WERI-Rb-1 (cell line): ENCODE results near the gene RALGPS1.

Source experiments
- DNase-seq: peaks from one replicate; pipeline ENCODE4 v3.0.0-alpha.2; 2020
- H3K27ac ChIP-seq: fragments of 250-450 bp; sonication (Bioruptor Pico); 2 replicates; pipeline ENCODE4 v1.5.1; 2020; ENCODE audit warnings: mild to moderate bottlenecking, moderate library complexity
- H3K27me3 ChIP-seq: fragments of 250-450 bp; sonication (Bioruptor Pico); 2 replicates; pipeline ENCODE4 v1.5.1; 2021; ENCODE audit warnings: mild to moderate bottlenecking, low read depth, moderate library complexity; ENCODE audit not compliant: insufficient read depth, severe bottlenecking
- H3K36me3 ChIP-seq: fragments of 250-450 bp; sonication (Bioruptor Pico); 2 replicates; pipeline ENCODE4 v1.5.1; 2020; ENCODE audit warnings: mild to moderate bottlenecking, moderate library complexity
- H3K4me3 ChIP-seq: 2 replicates; pipeline ENCODE4 v1.5.1; 2011; ENCODE audit warnings: low read depth, mild to moderate bottlenecking, control low read depth, low read length
- H3K9me3 ChIP-seq: fragments of 250-450 bp; sonication (Bioruptor Pico); 2 replicates; pipeline ENCODE4 v1.5.1; 2021; ENCODE audit warnings: mild to moderate bottlenecking, moderate library complexity; ENCODE audit not compliant: severe bottlenecking
- TF ChIP-seq, protein P1 (sequence below): IDR thresholded peaks from 2 replicates; pipeline ENCODE4 v1.5.1; 2011; ENCODE audit warnings: low read depth, mild to moderate bottlenecking, control low read depth, inconsistent platforms, low read length

The RALGPS1 gene

DNA sequence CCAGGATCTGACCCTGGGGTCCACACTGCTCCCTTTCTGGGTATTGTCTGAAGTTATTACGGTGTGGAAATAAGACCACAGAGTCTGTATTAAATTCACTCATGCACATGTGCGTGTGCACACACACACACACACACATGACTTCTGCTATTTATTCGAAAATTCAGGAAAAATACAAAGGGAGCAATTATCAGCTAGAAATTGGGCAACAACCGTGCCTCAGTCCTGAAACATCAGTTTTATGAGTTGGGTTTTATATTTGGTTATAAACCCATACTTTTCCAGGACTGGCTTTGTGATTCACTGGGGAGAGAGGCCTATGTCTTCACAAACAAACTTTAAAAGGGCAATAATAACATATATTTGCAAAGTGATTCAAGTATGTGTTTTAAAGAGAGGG lies 117.7 kb downstream of the RALGPS1 start:
- no peak overlapping the region for H3K4me3 ChIP-seq
- DNase-seq = no peak
- H3K36me3 ChIP-seq = no peaks in the 10 kb centered on the region
- no peak overlapping the region for H3K27ac ChIP-seq
- TF ChIP-seq, protein P1, sequence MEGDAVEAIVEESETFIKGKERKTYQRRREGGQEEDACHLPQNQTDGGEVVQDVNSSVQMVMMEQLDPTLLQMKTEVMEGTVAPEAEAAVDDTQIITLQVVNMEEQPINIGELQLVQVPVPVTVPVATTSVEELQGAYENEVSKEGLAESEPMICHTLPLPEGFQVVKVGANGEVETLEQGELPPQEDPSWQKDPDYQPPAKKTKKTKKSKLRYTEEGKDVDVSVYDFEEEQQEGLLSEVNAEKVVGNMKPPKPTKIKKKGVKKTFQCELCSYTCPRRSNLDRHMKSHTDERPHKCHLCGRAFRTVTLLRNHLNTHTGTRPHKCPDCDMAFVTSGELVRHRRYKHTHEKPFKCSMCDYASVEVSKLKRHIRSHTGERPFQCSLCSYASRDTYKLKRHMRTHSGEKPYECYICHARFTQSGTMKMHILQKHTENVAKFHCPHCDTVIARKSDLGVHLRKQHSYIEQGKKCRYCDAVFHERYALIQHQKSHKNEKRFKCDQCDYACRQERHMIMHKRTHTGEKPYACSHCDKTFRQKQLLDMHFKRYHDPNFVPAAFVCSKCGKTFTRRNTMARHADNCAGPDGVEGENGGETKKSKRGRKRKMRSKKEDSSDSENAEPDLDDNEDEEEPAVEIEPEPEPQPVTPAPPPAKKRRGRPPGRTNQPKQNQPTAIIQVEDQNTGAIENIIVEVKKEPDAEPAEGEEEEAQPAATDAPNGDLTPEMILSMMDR = no peak
- no peaks in the 10 kb centered on the region for H3K9me3 ChIP-seq
- no peaks in the 10 kb centered on the region for H3K27me3 ChIP-seq

DNA sequence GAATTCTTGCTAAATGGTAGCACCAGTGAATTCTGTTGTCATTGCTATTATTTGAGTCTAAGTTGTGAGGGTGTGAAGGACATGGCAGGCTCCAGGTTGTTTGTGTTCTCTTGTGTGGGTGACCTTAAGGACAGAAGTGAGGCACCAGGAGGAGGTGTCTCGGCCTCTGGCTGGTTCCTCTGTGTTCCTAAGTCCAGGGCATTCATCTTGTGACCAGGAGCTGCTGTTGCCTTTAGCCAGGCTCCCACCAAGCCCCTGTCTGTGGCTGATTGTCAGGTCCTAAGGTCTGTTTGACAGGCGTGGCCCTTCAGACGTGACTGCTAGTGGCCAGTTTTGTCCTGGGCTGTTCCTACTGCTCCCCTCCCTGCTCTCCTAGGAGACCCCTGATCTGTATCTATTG lies 118.5 kb downstream of the RALGPS1 start:
- Histone ChIP-seq H3K9me3 (no peaks in the 10 kb centered on the region), H3K4me3 (no peak overlapping the region), H3K27me3 (no peaks in the 10 kb centered on the region), H3K36me3 (no peaks in the 10 kb centered on the region), H3K27ac (no peak overlapping the region)
- TF ChIP-seq, protein P1 = no peak
- no peak for DNase-seq

DNA sequence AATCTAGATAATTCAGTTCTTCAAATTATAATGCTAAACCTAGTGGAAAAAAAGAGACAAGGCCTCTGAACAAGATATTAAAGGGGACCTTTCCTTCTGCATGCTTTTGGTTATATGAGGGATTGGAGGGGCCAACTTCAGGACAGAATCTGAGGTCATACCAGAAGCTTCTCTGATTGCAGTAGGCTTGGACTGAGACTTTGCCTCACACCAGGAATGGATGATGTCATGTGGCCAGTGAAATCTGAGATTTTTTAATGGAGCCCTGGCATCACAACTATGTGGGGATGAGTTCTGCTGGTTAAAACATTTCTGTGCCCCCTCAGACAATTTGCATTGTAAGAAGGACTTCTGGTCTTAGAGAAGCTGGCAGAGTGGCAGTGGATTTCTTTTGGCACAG lies 119.2 kb downstream of the RALGPS1 start:
- Histone ChIP-seq H3K9me3 (no peaks in the 10 kb centered on the region), H3K27ac (no peak overlapping the region), H3K4me3 (no peak overlapping the region), H3K36me3 (no peaks in the 10 kb centered on the region), H3K27me3 (no peaks in the 10 kb centered on the region)
- no peak for DNase-seq
- TF ChIP-seq, protein P1 = no peak

DNA sequence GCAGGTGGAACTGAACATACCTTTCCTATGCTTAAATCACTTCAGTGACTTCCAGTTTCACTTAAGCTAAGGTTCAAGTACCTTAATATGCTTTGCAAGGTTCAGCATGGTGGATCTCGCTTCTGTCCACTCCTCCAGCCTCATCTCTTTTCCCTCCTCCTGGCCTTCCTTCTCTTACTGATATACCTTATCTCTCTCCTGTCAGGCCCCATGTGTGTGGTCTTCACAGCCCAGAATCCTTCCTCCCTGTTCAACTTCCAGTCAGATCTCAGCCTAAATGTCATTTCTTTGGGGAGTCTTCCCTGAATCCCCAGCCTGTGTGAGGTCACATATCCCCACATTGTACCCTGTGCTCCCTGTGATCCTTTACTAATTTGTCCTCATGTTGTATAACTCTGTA lies 120.1 kb downstream of the RALGPS1 start:
- H3K27ac ChIP-seq = no peak overlapping the region
- no peak overlapping the region for H3K4me3 ChIP-seq
- no peak for DNase-seq
- no peaks in the 10 kb centered on the region for H3K27me3 ChIP-seq
- H3K36me3 ChIP-seq = no peaks in the 10 kb centered on the region
- TF ChIP-seq, protein P1 = no peak
- no peaks in the 10 kb centered on the region for H3K9me3 ChIP-seq

DNA sequence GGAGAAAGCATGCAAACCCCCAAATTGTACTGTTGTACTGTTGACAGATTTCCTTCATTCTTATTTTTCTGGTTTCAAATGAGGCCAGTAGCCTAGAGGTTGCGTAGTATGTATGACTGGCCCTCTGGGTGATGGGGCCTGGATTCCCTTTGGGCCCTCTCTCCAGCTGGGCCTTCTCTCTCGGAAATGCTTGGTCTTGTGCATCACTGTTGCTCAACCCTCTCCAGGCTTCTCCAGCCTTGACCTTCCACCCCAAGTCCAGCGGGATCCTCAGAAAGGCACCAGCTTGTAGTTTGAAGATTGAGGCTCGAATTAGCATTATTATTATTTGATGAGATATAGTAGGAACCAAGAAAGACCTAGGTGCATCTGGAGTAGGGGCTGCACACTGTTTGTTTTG lies 120.8 kb downstream of the RALGPS1 start:
- DNase-seq = no peak

DNA sequence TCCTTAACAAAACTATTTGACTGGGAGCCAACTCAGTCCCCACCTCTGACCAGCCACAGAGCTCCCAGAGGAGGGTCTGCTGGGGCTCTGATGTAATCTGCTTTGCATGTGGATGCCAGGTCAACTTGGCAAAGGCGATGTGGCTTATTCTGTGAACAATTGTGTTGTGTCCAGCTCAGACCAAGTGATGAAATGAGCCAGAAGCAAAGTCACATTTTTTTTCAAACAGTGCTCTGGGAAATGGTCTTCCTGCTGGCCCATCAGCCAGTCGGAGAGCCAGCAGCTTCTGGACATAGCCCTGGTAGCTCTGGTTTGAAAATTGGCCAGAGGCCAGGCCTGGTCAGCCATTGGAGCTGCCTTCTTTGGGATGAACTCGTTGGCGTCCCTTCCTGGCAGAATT lies 121.4 kb downstream of the RALGPS1 start:
- H3K4me3 ChIP-seq = no peak overlapping the region
- DNase-seq = no peak
- H3K27ac ChIP-seq = no peak overlapping the region
- H3K36me3 ChIP-seq = no peaks in the 10 kb centered on the region
- TF ChIP-seq, protein P1 = no peak
- H3K27me3 ChIP-seq = no peaks in the 10 kb centered on the region
- no peaks in the 10 kb centered on the region for H3K9me3 ChIP-seq

More for the DNA sequence above, 120.8 kb downstream of the RALGPS1 start:
- H3K27me3 ChIP-seq = no peaks in the 10 kb centered on the region
- no peak overlapping the region for H3K4me3 ChIP-seq
- H3K27ac ChIP-seq = no peak overlapping the region
- no peaks in the 10 kb centered on the region for H3K9me3 ChIP-seq
- H3K36me3 ChIP-seq = no peaks in the 10 kb centered on the region
- TF ChIP-seq, protein P1 = no peak
